ENCODE results near the gene KRTAP5-6. TPM values are rescaled to one million over a fixed set of nuclear protein-coding genes. Genes with fewer than 3 reads are reported as not detected.

Gene KRTAP5-6
- total RNA-seq, 1 experiment from 2014 or later = not detected

- no peaks in the 10 kb centered on the region for H3K79me2 ChIP-seq (ENCODE audit: low read length)
- H3K9ac ChIP-seq (ENCODE audit: low read length) = no peak overlapping the region
- H3K4me2 ChIP-seq (ENCODE audit: low read length) = no peak overlapping the region
- no peaks in the 10 kb centered on the region for H4K20me1 ChIP-seq (ENCODE audit: low read length)
- CTCF ChIA-PET = no interaction called here
- intact Hi-C loops (cut with micrococcal nuclease) = no loop called here
- no peak overlapping the region for H3K27ac ChIP-seq (ENCODE audit: low read length)
- no peaks in the 10 kb centered on the region for H3K36me3 ChIP-seq (ENCODE audit: low read depth, low read length)
- no peaks in the 10 kb centered on the region for H3K9me2 ChIP-seq (replicated peaks; ENCODE audit: low read length)
- DNase-seq = no peak
- no peaks in the 10 kb centered on the region for H3F3A ChIP-seq (ENCODE audit: low read length, unreplicated experiment)
- ATAC-seq = no peak
- peaks cover 54% of the 10 kb centered on the region for H3K27me3 ChIP-seq (ENCODE audit: low read length)
- POLR2A ChIA-PET (ENCODE audit: unreplicated experiment) = no interaction called here
- H3K4me1 ChIP-seq (ENCODE audit: insufficient read depth, low read length) = no peaks in the 10 kb centered on the region
- no TSS peak for BruUV-seq (replicated peaks)
- no peaks in the 10 kb centered on the region for H3K9me3 ChIP-seq (ENCODE audit: low read length)
- TF ChIP-seq EZH2phosphoT487 (IDR thresholded peaks at IDR 0.05; ENCODE audit: borderline replicate concordance, low read length) (no peak), CTCF (conservative IDR thresholded peaks at IDR 0.05; ENCODE audit: low read depth, low read length) (no peak), EZH2 (IDR thresholded peaks at IDR 0.05; ENCODE audit: low read length, unreplicated experiment) (no peak)
- H3K4me3 ChIP-seq (ENCODE audit: low read length) = no peak overlapping the region
- H2AFZ ChIP-seq (ENCODE audit: low read length) = no peak overlapping the region
Measured at GRCh38 chr11:1675536-1676228, 21.3 kb upstream of the KRTAP5-6 start.

- POLR2A ChIA-PET (ENCODE audit: unreplicated experiment) = no interaction called here
- no peak overlapping the region for H3K4me3 ChIP-seq (ENCODE audit: low read length)
- no peak for DNase-seq
- H3K9ac ChIP-seq (ENCODE audit: low read length) = no peak overlapping the region
- H3K4me2 ChIP-seq (ENCODE audit: low read length) = no peak overlapping the region
- H4K20me1 ChIP-seq (ENCODE audit: low read length) = no peaks in the 10 kb centered on the region
- intact Hi-C loops (cut with micrococcal nuclease) = no loop called here
- no peaks in the 10 kb centered on the region for H3K9me3 ChIP-seq (ENCODE audit: low read length)
- H3K36me3 ChIP-seq (ENCODE audit: low read depth, low read length) = no peaks in the 10 kb centered on the region
- ATAC-seq = no peak
- H2AFZ ChIP-seq (ENCODE audit: low read length) = no peak overlapping the region
- no peak for TF ChIP-seq EZH2 (IDR thresholded peaks at IDR 0.05; ENCODE audit: low read length, unreplicated experiment)
- no peak for TF ChIP-seq EZH2phosphoT487 (IDR thresholded peaks at IDR 0.05; ENCODE audit: borderline replicate concordance, low read length)
- TF ChIP-seq CTCF (conservative IDR thresholded peaks at IDR 0.05; ENCODE audit: low read depth, low read length) = no peak
- CTCF ChIA-PET = no interaction called here
- H3K79me2 ChIP-seq (ENCODE audit: low read length) = no peaks in the 10 kb centered on the region
- no peak overlapping the region for H3K27ac ChIP-seq (ENCODE audit: low read length)
- H3K4me1 ChIP-seq (ENCODE audit: insufficient read depth, low read length) = no peaks in the 10 kb centered on the region
- H3K27me3 ChIP-seq (ENCODE audit: low read length) = peaks cover 54% of the 10 kb centered on the region
- BruUV-seq (replicated peaks) = no TSS peak
- no peaks in the 10 kb centered on the region for H3F3A ChIP-seq (ENCODE audit: low read length, unreplicated experiment)
- no peaks in the 10 kb centered on the region for H3K9me2 ChIP-seq (replicated peaks; ENCODE audit: low read length)
Measured at GRCh38 chr11:1676229-1676740, 20.7 kb upstream of the KRTAP5-6 start.

GRCh38 chr11:1679881-1680280, 17.1 kb upstream of the KRTAP5-6 start:
- H3K9ac ChIP-seq (ENCODE audit: low read length) = no peak overlapping the region
- no peak overlapping the region for H3K4me3 ChIP-seq (ENCODE audit: low read length)
- ChIA-PET CTCF (no interaction called here), POLR2A (ENCODE audit: unreplicated experiment) (interaction anchor here (0.7 kb wide), 1 partner anchor 84 kb away, joined by 3 read pairs; no protein-coding TSS in a partner anchor)
- H3K79me2 ChIP-seq (ENCODE audit: low read length) = no peaks in the 10 kb centered on the region
- H3K9me3 ChIP-seq (ENCODE audit: low read length) = no peaks in the 10 kb centered on the region
- H3K9me2 ChIP-seq (replicated peaks; ENCODE audit: low read length) = no peaks in the 10 kb centered on the region
- no peak overlapping the region for H2AFZ ChIP-seq (ENCODE audit: low read length)
- H3K27ac ChIP-seq (ENCODE audit: low read length) = no peak overlapping the region
- 0 out of 2 replicates have a peak, but pooled peaks cover 8% of the 10 kb centered on the region for H3K4me1 ChIP-seq (ENCODE audit: insufficient read depth, low read length)
- no peaks in the 10 kb centered on the region for H4K20me1 ChIP-seq (ENCODE audit: low read length)
- DNase-seq = no peak
- no peak overlapping the region for H3K4me2 ChIP-seq (ENCODE audit: low read length)
- intact Hi-C loops (cut with micrococcal nuclease) = no loop called here
- BruUV-seq (replicated peaks) = no TSS peak
- peaks cover 21% of the 10 kb centered on the region for H3K27me3 ChIP-seq (ENCODE audit: low read length)
- H3F3A ChIP-seq (ENCODE audit: low read length, unreplicated experiment) = no peaks in the 10 kb centered on the region
- H3K36me3 ChIP-seq (ENCODE audit: low read depth, low read length) = no peaks in the 10 kb centered on the region
- ATAC-seq = no peak
- TF ChIP-seq CTCF (conservative IDR thresholded peaks at IDR 0.05; ENCODE audit: low read depth, low read length) = no peak
- TF ChIP-seq EZH2phosphoT487 (IDR thresholded peaks at IDR 0.05; ENCODE audit: borderline replicate concordance, low read length) = no peak
- no peak for TF ChIP-seq EZH2 (IDR thresholded peaks at IDR 0.05; ENCODE audit: low read length, unreplicated experiment)

Measured in PC-3 (cell line).